HUES48 (cell line): Measurements from ENCODE around the gene SHISA7.
A peak's percentile ranks its signal among the peaks of the same experiment; 100 is the strongest.
"Not testable (repeated sequence)": the region's sequence is repeated elsewhere in the genome, so short reads cannot be mapped to it uniquely, and the experiment has no call there.

Experiments
- H3K27ac ChIP-seq: one replicate; pipeline ENCODE4 v1.7.0; 2013; ENCODE audit warnings: low read depth, low read length, inconsistent platforms
- H3K27me3 ChIP-seq: 2 replicates; pipeline ENCODE4 v1.6.1; 2013; ENCODE audit warnings: mild to moderate bottlenecking, low read length; ENCODE audit not compliant: control insufficient read depth, insufficient read depth
- H3K36me3 ChIP-seq: 2 replicates; pipeline ENCODE4 v1.6.1; 2013; ENCODE audit warnings: low read length; ENCODE audit not compliant: control insufficient read depth, insufficient read depth
- H3K4me1 ChIP-seq: 2 replicates; pipeline ENCODE4 v1.6.1; 2013; ENCODE audit warnings: mild to moderate bottlenecking, low read length; ENCODE audit not compliant: control insufficient read depth, insufficient read depth
- H3K4me3 ChIP-seq: 2 replicates; pipeline ENCODE4 v1.5.1; 2013; ENCODE audit warnings: mild to moderate bottlenecking, low read depth, low read length
- H3K9ac ChIP-seq: 2 replicates; pipeline ENCODE4 v1.6.1; 2013; ENCODE audit warnings: mild to moderate bottlenecking, low read depth, low read length, moderate library complexity
- H3K9me3 ChIP-seq: 2 replicates; pipeline ENCODE4 v1.6.1; 2013; ENCODE audit warnings: low read length; ENCODE audit not compliant: control insufficient read depth, insufficient read depth

SHISA7 gene

DNA sequence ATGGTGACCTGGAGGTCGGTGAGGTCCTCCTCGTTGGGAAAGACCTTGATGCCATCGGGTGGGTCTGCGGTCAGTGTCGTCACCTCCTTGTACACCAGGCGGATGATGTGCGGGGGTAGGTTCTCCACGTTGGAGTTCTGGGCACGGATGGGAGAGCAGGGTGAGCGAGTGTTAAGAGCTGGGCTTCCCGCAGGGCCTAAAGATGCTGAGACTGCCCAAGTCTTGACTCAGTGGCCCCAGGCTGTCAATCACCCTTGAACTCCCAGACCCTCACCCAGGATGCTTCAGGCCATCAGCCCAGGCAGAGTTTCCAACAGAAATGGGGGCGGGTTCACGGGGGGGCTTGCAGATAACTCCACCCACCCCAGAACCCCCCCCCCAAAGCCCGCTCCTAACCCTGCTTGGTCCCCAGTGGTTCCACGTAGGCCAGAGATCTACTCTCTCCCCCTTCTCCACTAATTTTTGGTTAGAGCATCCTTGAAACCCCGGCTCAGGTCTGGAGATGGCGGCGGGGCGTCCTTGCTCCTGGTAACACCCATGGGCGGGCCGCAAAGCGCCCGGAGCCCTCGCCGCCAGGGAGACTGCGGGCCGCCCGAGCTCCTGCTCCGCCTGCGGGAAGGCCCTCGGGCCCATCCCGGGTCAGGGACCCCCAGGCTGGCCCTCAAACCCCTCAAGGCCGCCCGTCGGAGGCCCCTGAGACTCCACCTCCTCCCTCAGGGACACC is 36.1 kb downstream of the SHISA7 start:
- peaks cover 44% of the 10 kb centered on the region for H3K36me3 ChIP-seq
- peak overlapping the region; percentile 84 for H3K9ac ChIP-seq
- peaks cover 12% of the 10 kb centered on the region for H3K4me1 ChIP-seq
- peak overlapping the region; percentile 98 for H3K27ac ChIP-seq
- H3K4me3 ChIP-seq: peak overlapping the region; percentile 89
- no peaks in the 10 kb centered on the region for H3K9me3 ChIP-seq
- no peaks in the 10 kb centered on the region for H3K27me3 ChIP-seq

DNA sequence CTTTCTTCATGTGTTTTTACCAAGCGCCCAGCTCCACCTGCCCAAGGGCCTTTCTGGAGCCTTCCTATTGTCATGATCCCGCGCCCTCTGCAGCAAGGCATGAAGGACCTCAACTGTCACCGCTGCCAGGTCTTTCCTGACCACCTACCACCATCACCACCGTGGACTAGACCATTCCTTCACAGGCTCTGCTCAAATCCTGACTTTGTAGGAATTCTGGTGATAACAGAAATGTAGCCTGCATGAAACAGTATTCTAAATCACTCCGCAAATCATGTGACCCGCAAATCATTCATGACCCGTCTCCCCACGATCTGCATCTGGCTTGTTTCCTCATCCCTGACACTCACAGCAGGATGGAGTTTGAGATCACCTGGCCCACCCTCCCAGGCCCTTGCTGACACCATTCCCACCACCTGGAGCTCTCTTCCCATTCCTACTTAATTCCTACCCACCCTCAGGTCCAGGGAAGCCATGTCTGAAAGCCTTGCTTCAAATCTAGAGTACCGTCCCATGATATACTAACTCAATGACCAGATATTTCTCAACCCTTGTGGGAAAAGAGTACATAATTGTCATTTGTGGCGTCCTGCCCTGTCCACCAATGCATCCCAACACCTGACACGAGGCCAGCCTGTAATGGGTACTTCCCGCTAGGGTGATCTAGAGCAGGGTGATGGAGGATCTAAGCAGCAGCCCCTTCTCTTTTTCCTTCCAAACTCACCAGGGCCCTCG is 36.8 kb downstream of the SHISA7 start:
- no peak overlapping the region for H3K27ac ChIP-seq
- peak overlapping the region; percentile 89 for H3K4me3 ChIP-seq
- no peak overlapping the region for H3K9ac ChIP-seq
- peaks cover 49% of the 10 kb centered on the region for H3K36me3 ChIP-seq
- H3K27me3 ChIP-seq: no peaks in the 10 kb centered on the region
- no peaks in the 10 kb centered on the region for H3K9me3 ChIP-seq
- H3K4me1 ChIP-seq: peaks cover 12% of the 10 kb centered on the region

DNA sequence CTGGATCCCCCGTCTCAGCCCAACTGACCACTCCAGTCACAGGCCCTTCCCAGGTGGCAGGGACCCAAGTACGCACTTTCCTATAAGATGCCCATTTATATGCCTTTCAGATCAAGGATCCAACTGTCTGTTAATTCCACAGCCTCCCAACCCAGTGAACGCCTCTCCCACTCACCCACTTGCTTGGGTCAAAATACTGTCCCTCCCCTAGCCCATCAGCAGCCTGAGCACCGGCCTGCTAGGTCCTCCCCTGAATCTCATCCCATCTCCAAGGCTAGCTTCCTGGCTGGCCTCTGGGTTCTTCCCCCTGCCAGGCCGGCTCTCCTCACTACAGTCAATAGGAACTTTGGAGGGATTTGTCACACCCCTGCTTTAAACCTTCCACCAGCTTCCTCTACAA is 37.5 kb downstream of the SHISA7 start:
- no peaks in the 10 kb centered on the region for H3K27me3 ChIP-seq
- H3K36me3 ChIP-seq: peaks cover 55% of the 10 kb centered on the region
- peak overlapping the region; percentile 89 for H3K4me3 ChIP-seq
- no peaks in the 10 kb centered on the region for H3K9me3 ChIP-seq
- H3K27ac ChIP-seq: no peak overlapping the region
- peaks cover 12% of the 10 kb centered on the region for H3K4me1 ChIP-seq
- no peak overlapping the region for H3K9ac ChIP-seq

DNA sequence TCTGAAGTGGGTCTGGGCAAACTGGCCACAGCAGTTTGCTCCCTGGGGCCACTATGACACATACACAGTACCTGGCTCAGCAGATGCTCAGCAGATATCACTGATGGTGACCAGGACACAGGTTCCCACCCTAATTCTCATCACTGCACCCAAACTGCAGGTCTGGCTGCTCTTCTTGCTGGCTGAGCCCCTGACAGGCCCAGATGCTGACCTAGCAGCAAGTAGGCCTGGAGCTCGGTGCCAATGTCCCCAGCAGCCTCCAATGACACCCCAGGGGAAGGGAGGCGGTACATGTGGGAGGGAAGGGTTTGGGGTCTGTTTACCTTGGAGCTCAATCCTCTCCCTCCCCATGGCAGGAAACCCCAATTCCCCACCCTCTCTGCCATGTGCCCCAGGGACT is 40.6 kb downstream of the SHISA7 start:
- Histone ChIP-seq H3K27ac (peak overlapping the region; percentile 23), H3K4me3 (no peak overlapping the region), H3K9me3 (no peaks in the 10 kb centered on the region), H3K4me1 (peaks cover 9% of the 10 kb centered on the region), H3K27me3 (no peaks in the 10 kb centered on the region), H3K9ac (no peak overlapping the region), H3K36me3 (peaks cover 59% of the 10 kb centered on the region)

DNA sequence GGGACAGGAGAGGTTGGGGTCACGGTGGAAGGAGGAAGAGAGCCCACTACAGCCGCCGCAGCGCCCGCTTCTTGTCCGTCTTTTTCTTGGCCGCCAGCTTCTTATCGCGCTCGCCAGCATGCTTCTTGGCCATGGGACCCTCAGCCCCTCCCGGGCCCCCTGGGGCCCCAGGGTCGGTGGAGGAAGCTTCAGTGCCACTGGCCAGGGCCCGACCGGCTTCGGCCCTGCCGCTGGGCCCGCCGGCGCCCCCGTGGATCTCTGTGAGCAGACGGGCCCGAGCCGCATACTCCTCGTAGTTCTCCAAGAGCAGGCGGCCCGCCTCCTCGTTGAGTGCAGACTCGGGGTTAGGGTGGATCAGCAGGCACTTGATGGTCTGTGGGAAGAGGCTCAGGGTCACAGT is 41.7 kb downstream of the SHISA7 start:
- H3K27ac ChIP-seq, H3K9ac ChIP-seq, H3K4me3 ChIP-seq, H3K27me3 ChIP-seq, H3K9me3 ChIP-seq, H3K4me1 ChIP-seq: not testable (repeated sequence)
- H3K36me3 ChIP-seq: peaks cover 54% of the 10 kb centered on the region

DNA sequence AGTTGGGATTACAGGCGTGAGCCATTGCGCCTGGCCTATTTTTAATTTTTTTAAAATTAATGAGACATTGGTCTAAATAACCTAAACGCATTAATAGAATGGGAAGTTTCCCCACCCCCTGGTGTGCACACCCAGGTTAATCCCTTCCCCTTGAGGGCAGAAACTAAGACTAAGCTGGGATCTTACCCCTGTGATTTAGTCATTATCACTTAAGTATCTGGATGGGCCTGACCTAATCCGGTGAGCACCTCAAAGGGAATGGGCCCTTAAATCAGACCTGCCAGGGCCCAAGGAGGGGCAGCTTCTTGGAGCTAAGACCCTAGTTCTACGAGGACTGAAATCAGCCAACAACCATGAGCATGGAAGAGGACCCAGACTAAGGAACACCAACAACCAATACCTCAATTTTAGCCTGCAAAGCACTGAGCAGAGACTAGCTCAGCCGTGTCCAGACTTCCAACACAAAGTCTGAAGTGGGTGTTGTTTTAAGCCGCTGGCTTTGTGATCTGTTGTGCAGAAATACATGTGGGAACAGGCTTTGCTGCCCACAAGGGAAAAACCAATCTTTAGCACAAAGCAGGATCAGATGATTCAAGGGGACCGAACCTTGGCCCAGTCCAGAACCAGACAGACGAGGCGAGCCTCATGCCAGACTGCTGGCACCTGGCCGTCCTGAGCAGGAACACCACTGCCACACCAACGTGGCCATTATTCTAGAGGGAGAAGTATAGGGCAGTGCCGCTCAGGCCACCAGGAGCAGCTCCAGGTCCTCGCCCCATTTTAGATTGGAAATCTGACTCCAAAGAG is 42.6 kb downstream of the SHISA7 start:
- no peak overlapping the region for H3K27ac ChIP-seq
- peaks cover 45% of the 10 kb centered on the region for H3K36me3 ChIP-seq

DNA sequence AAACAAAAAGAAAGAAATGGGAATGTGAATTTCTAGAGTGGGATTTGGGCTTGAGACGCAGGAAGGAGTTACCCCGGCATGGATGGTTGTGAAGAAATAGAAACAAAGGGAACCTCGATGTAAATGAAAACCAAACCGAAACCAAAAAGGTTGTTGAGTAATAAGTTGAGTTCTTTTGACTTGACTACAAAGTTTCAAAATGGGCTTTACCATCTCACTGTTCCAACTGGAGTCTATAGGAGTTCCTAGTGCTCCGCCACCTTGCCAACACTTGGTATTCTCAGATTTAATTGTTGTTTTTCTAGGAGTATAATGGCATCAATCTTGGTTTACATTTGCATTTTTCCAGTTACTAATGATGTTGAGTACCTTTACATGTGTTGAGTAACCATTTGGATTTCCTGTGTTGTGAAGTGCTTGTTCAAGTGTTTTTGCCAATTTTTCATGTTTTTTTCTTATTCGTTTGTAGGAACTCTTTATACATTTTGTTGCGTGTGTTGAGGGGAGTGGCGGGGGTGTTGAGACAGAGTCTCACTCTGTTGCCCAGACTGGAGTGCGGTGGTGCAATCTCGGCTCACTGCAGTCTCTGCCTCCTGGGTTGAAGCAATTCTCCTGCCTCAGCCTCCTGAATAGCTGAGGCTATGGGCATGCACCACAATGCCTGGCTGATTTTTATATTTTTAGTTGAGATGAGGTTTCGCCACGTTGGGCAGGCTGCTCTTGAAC is 44.7 kb downstream of the SHISA7 start:
- Histone ChIP-seq H3K4me3 (no peak overlapping the region), H3K9me3 (no peaks in the 10 kb centered on the region), H3K4me1 (0 out of 2 replicates have a peak, but pooled peaks cover 2% of the 10 kb centered on the region), H3K27ac (no peak overlapping the region), H3K36me3 (peaks cover 29% of the 10 kb centered on the region), H3K9ac (no peak overlapping the region), H3K27me3 (no peaks in the 10 kb centered on the region)

More for the DNA sequence above, 42.6 kb downstream of the SHISA7 start:
- no peaks in the 10 kb centered on the region for H3K9me3 ChIP-seq
- no peak overlapping the region for H3K9ac ChIP-seq
- H3K27me3 ChIP-seq: no peaks in the 10 kb centered on the region
- no peaks in the 10 kb centered on the region for H3K4me1 ChIP-seq
- H3K4me3 ChIP-seq: no peak overlapping the region

DNA sequence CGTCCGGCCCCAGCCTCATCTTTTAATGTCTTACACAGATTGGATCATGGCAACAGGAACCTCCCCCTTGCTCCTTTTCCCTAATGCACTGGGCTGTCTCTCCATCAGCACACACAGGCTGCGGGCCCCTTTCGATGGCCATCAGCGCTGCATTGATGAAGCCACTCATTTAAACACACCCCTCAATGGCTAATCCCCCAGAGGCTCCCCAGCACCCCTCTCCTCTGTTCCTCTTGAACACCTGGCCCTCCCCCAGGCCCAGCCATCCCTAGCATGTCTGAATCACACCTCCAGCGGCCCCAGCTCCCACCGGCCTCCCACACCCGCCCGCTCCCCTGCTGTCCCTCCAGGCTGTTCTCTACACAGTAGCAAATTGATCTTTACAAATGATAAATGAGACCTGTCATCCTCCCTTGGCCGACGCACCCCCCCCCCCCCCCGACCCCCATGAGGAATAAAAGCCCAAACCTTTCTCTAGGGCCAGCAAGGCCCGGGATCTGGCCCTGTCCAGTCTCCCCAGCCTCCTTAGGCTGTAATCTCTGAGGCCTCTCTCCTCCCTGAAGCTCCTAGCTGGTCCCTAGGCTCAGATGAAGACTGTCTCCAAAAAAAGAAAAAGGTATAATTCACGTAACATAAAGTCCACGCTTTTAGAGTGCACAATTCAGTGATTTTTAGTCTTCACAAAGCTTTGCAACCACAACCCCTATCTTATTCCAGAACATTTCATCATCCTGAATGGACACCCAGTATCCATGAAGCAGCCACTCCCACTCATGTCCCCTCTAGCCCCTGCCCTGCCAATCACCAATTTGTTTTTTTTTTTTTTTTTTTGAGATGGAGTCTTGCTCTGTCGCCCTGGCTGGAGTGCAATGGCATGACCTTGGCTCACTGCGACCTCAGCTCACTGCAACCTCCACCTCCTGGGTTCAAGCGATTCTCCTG is 50.0 kb downstream of the SHISA7 start:
- Histone ChIP-seq H3K4me3 (0 out of 2 replicates have a peak overlapping the region, but pooled peaks have one; percentile 2), H3K27me3 (no peaks in the 10 kb centered on the region), H3K4me1 (peaks cover 28% of the 10 kb centered on the region), H3K9ac (no peak overlapping the region), H3K36me3 (peaks cover 19% of the 10 kb centered on the region), H3K9me3 (no peaks in the 10 kb centered on the region), H3K27ac (peak overlapping the region; percentile 76)

DNA sequence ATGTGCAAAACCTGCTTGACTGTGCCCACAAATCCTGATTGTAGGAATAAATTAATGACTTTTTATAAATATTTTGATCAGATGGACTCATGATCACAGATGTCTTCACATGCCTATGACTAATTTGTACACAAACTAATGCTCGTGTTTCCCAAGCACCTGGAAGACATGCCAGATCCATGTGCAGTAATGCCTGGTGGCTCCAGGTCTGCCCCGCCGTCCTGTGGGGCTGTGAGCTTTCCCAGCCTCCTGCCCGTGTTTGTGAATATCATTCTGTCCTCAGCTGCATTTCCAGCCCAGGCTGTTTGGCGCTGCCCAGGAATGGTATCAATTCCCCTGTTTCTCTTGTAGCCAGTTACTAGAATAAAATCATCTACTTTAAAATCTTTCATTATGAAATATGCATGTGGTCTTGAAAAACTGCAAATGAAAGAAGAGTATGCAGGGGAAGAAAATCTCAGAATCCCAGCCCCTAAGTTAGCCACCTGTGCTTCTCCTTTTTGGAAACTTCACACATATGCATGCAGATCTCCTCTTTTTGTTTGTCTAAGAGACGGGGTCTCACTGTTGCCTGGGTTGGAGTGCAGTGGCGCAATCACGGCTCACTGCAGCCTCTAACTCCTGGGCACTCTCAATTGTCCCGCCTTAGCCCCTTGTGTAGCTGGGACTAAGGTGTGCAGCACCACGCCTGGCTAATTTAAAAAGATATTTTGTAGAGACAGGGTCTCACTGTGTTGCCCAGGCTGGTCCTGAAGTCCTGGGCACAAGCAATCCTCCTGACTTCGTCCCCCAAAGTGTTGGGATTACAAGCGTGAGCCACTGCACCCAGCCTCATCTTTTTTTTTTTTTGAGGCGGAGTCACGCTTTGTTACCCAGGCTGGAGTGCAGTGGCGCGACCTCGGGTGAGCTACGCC is 51.1 kb downstream of the SHISA7 start:
- H3K4me3 ChIP-seq: no peak overlapping the region
- peaks cover 30% of the 10 kb centered on the region for H3K36me3 ChIP-seq
- H3K27me3 ChIP-seq: no peaks in the 10 kb centered on the region
- no peaks in the 10 kb centered on the region for H3K9me3 ChIP-seq
- peak overlapping the region; percentile 76 for H3K27ac ChIP-seq
- H3K9ac ChIP-seq: no peak overlapping the region
- peaks cover 38% of the 10 kb centered on the region for H3K4me1 ChIP-seq
